Pancreas (tissue), 10 donors: Measurements from ENCODE around the gene PSEN2. TPM values are rescaled to one million over a fixed set of nuclear protein-coding genes. Genes with fewer than 3 reads are reported as not detected.

Source experiments
- ATAC-seq, 4 donors: fragments of 200-7000 bp; cut with Tn5 transposase; one replicate each; pipeline versions ENCODE4 v1.8.0 to v1.9.1; 2020; ENCODE audit warnings: mild to moderate bottlenecking in 4 of 4, moderate library complexity in 4 of 4
- DNase-seq, 6 donors: peaks; one replicate each; pipeline ENCODE4 v3.0.0-alpha.2; 2020
- FAIRE-seq: peaks from 2 replicates; lab custom pipeline; 2012; peaks lifted over from hg19 to GRCh38; lab: Jason Lieb, UNC
- H3K27ac ChIP-seq, 4 donors: fragments of 200-600 bp; sonication (generic); 1 replicate in 3 of 4; 2 replicates in 1 of 4; pipeline versions ENCODE4 v1.5.0 to v1.8.0; 2020
- H3K27me3 ChIP-seq, 4 donors: fragments of 200-600 bp; one replicate each; pipeline ENCODE4 v1.8.0; 2021
- H3K36me3 ChIP-seq, 3 donors: fragments of 200-600 bp; sonication (generic) in 1 of 3; one replicate each; pipeline versions ENCODE4 v1.5.0 to v1.8.0; 2020 to 2021
- H3K4me1 ChIP-seq, 3 donors: fragments of 200-600 bp; one replicate each; pipeline ENCODE4 v1.8.0; 2021
- H3K4me3 ChIP-seq, 4 donors: fragments of 200-600 bp; sonication (generic) in 2 of 4; one replicate each; pipeline versions ENCODE4 v1.5.0 to v1.8.0; 2020 to 2021
- H3K9me3 ChIP-seq, 4 donors: fragments of 200-600 bp; one replicate each; pipeline ENCODE4 v1.8.0; 2021
- CTCF ChIP-seq, 4 donors: fragments of 200-600 bp; sonication (generic) in 3 of 4; IDR thresholded peaks; one replicate each; pipeline versions ENCODE4 v1.5.0 to v1.8.0; 2021; ENCODE audit warnings: antibody characterized with exemption in 4 of 4
- WGBS, 2 donors: extraction: QIAGEN DNeasy Blood & Tissue Kit; methylation state at CpG; one replicate each; pipeline ENCODE4 v1.1.7; 2013; 5-methylcytosine and 5-hydroxymethylcytosine counted together
- intact Hi-C, 3 donors: fragments of 100-400 bp; cut with DNase I; formaldehyde crosslinking; loops; one replicate each; pipeline versions ENCODE4 v1.11.1 to v1.14.2; 2022
- polyA plus RNA-seq, 2 donors: library from polyadenylated mRNA; stranded (reverse); fragments of 200-250 nt; gene quantifications; one replicate each; pipeline ENCODE4 v1.2.3, GENCODE V29; 2013
- total RNA-seq, 6 donors: library from RNA; stranded (reverse); fragmentation: NEBNext Ultra II Directional in 4 of 6; extraction: Animal tissue kit (Norgen Biotek cat#: 25700) in 4 of 6; gene quantifications; one replicate each; pipeline versions ENCODE4 v1.2.1 to v1.2.4, GENCODE V29; 2021 to 2023
- donor health status: healthy with polysubstance abuse.
- donor health status: DM: no; HTN: no; CAD: no; lungs with moderate emphysema.
- donor health status: DM: no; HTN: no; CAD: no.
- donor health status: control.
- donor health status: control.
- donor health status: Bipolar disorder and iron deficiency.
- donor health status: DM: yes; HTN: yes; CAD: no.
- donor health status: DM: no; HTN: no; CAD: no.
- donor health status: DM: no; HTN: no; CAD: no.
- donor health status: DM: yes; HTN: yes; CAD: no.

Gene PSEN2
- total and polyA plus RNA-seq, 8 donors = 31.4 to 70.2 (median 40.7) TPM

GRCh38 chr1:226871636-226872327, 1.4 kb downstream of the PSEN2 start:
- Histone ChIP-seq H3K9me3 (no peaks in the 10 kb centered on the region), H3K27ac (peak overlapping the region; percentile 51 to 88 (median 86)), H3K36me3 (peaks cover 0 to under 1% (median 0%) of the 10 kb centered on the region in 3 donors), H3K4me1 (peaks cover 6 to 28% (median 27%) of the 10 kb centered on the region in 3 donors), H3K4me3 (peak overlapping the region; percentile 64 to 81 (median 78)), H3K27me3 (no peaks in the 10 kb centered on the region)
- 34% methylated on average over 14 of the region's 14 CpGs for WGBS, 2 donors
- DNase-seq = peak in 2 of 6 donors; percentile 36 to 49
- intact Hi-C loops = no loop called here
- ATAC-seq = peak; percentile 6 to 16 (median 10)
- FAIRE-seq = no peak
- TF ChIP-seq CTCF (IDR thresholded peaks at IDR 0.05) = no peak

- H3K4me3 ChIP-seq = peak overlapping the region in 3 of 4 donors; percentile 64 to 81 (median 77)
- FAIRE-seq = no peak
- H3K36me3 ChIP-seq = peaks cover 0 to 7% (median 0%) of the 10 kb centered on the region in 3 donors
- no peaks in the 10 kb centered on the region for H3K27me3 ChIP-seq
- peak; percentile 30 to 56 (median 43) for ATAC-seq
- peak in 4 of 6 donors; percentile 67 to 85 (median 75) for DNase-seq
- H3K27ac ChIP-seq = peak overlapping the region; percentile 51 to 88 (median 86)
- 28 to 36% methylated on average over 7 of the region's 7 CpGs for WGBS, 2 donors
- intact Hi-C loops = no loop called here
- peaks cover 6 to 28% (median 27%) of the 10 kb centered on the region in 3 donors for H3K4me1 ChIP-seq
- no peaks in the 10 kb centered on the region for H3K9me3 ChIP-seq
- no peak for TF ChIP-seq CTCF (IDR thresholded peaks at IDR 0.05)
These were observed 2.0 kb downstream of the PSEN2 start for GRCh38 chr1:226872437-226872836.

- WGBS, 2 donors = 37 to 38% methylated on average over 7 of the region's 7 CpGs
- H3K27me3 ChIP-seq = no peaks in the 10 kb centered on the region
- intact Hi-C loops = no loop called here
- peak overlapping the region in 1 of 4 donors; percentile 64 for H3K4me3 ChIP-seq
- H3K4me1 ChIP-seq = peaks cover 6 to 28% (median 27%) of the 10 kb centered on the region in 3 donors
- no peak for FAIRE-seq
- no peak for TF ChIP-seq CTCF (IDR thresholded peaks at IDR 0.05)
- H3K27ac ChIP-seq = peak overlapping the region; percentile 37 to 88 (median 72)
- DNase-seq = peak in 3 of 6 donors; percentile 37 to 78 (median 68)
- H3K9me3 ChIP-seq = no peaks in the 10 kb centered on the region
- peaks cover 0 to 13% (median 0%) of the 10 kb centered on the region in 3 donors for H3K36me3 ChIP-seq
- ATAC-seq = peak in 2 of 4 donors; percentile 6 to 8
These were observed 3.6 kb downstream of the PSEN2 start for GRCh38 chr1:226873771-226874578.

- H3K36me3 ChIP-seq = peaks cover 0 to 13% (median 4%) of the 10 kb centered on the region in 3 donors
- ATAC-seq = no peak
- intact Hi-C loops = no loop called here
- H3K9me3 ChIP-seq = no peaks in the 10 kb centered on the region
- DNase-seq = no peak
- no peaks in the 10 kb centered on the region for H3K27me3 ChIP-seq
- no peak for FAIRE-seq
- TF ChIP-seq CTCF (IDR thresholded peaks at IDR 0.05) = no peak
- 64% methylated on average over 12 of the region's 12 CpGs for WGBS, 2 donors
- H3K4me1 ChIP-seq = peaks cover 6 to 28% (median 27%) of the 10 kb centered on the region in 3 donors
- H3K27ac ChIP-seq = peak overlapping the region in 3 of 4 donors; percentile 58 to 88 (median 85)
- H3K4me3 ChIP-seq = no peak overlapping the region
These were observed 4.4 kb downstream of the PSEN2 start for GRCh38 chr1:226874579-226875425.
